Astrocyte of the cerebellum (primary cell): Measurements from ENCODE around the gene ARHGAP18.

ENCODE experiments used
- DNase-seq: peaks from one replicate; pipeline ENCODE4 v3.0.0-alpha.2; 2011; ENCODE audit warnings: low read depth
- H3K4me3 ChIP-seq: 2 replicates; pipeline ENCODE4 v1.5.1; 2011; ENCODE audit warnings: mild to moderate bottlenecking, low read depth, low read length, moderate library complexity
- CTCF ChIP-seq: IDR thresholded peaks from 2 replicates; pipeline ENCODE4 v1.5.1; 2012; ENCODE audit warnings: low read length, low read depth, moderate library complexity, mild to moderate bottlenecking; ENCODE audit errors: missing control alignments
- in situ Hi-C: cut with HindIII; loops from 2 replicates; pipeline ENCODE4 v1.10.0; 2017; ENCODE audit warnings: low sequenced_read_pairs

The ARHGAP18 gene

GRCh38 chr6:129534926-129535325, 175.1 kb downstream of the ARHGAP18 start:
- no peak for TF ChIP-seq CTCF
- no peak for DNase-seq
- in situ Hi-C loops: no loop called here
- no peak overlapping the region for H3K4me3 ChIP-seq
